Suprapubic skin (tissue), 3 donors: ENCODE measurements around the gene SLC9A6.

Experiments used
- POLR2AphosphoS5 ChIP-seq, 3 donors: sonication (generic); formaldehyde crosslinking; IDR thresholded peaks; one replicate each; pipeline ENCODE4 v1.6.1; 2017; ENCODE audit warnings: antibody characterized with exemption in 3 of 3
- TF ChIP-seq, protein P1 (sequence below), 2 donors: fragments of 200-600 bp in 1 of 2; fragments of 450-650 bp in 1 of 2; sonication (generic) in 1 of 2; IDR thresholded peaks; one replicate each; pipeline ENCODE4 v1.5.1; 2016 to 2019; ENCODE audit warnings: antibody characterized with exemption in 2 of 2, mild to moderate bottlenecking in 1 of 2, moderate library complexity in 1 of 2

DNA sequence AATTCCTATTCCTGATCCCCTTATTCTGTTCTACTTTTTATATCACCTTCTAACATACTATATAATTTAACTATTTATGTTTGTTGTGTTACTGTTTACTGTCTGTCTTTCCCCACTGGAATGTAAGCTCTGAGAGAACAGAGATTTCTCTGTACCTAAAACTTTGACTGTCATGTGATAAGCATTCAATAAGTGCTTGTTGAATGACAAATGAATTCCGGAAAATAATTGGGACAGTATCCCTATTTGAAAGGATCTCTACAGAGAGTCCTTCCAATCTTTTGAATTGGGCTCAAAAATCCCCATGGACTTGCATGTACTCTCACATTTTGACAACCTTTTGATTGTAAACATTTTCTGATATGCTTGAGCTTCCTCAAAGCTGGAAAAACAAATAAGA is 9.8 kb upstream of the SLC9A6 start:
- TF ChIP-seq, protein P1, sequence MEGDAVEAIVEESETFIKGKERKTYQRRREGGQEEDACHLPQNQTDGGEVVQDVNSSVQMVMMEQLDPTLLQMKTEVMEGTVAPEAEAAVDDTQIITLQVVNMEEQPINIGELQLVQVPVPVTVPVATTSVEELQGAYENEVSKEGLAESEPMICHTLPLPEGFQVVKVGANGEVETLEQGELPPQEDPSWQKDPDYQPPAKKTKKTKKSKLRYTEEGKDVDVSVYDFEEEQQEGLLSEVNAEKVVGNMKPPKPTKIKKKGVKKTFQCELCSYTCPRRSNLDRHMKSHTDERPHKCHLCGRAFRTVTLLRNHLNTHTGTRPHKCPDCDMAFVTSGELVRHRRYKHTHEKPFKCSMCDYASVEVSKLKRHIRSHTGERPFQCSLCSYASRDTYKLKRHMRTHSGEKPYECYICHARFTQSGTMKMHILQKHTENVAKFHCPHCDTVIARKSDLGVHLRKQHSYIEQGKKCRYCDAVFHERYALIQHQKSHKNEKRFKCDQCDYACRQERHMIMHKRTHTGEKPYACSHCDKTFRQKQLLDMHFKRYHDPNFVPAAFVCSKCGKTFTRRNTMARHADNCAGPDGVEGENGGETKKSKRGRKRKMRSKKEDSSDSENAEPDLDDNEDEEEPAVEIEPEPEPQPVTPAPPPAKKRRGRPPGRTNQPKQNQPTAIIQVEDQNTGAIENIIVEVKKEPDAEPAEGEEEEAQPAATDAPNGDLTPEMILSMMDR (IDR thresholded peaks at IDR 0.05): no peak
- no peak for TF ChIP-seq POLR2AphosphoS5 (IDR thresholded peaks at IDR 0.05)
